ENCODE data around the gene CD320.
A peak's percentile ranks its signal among the peaks of the same experiment; 100 is the strongest.

The CD320 gene

DNA sequence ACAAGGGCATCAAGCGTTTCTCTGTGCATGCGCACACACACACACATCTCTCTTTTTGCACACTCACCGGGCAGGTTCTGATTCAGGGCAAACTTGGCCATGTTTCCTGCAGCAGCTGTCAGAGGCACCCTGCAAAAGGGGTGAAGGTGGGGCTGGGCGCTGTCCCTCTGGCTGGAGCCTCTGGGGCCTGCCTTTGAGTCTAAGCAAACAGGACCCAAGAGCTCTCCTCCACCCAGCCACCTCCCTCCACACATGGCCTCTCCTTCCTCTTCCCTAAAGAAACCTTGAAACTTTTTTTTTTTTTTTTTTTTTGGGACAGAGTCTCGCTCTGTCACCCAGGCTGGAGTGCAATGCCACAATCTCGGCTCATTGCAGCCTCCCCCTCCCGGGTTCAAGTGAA is 29.6 kb upstream of the CD320 start:
- no peak overlapping the region for H3K4me3 ChIP-seq (ENCODE audit: low read depth, low read length)
- DNase-seq (ENCODE audit: low read depth): no peak
- TF ChIP-seq, protein P1, sequence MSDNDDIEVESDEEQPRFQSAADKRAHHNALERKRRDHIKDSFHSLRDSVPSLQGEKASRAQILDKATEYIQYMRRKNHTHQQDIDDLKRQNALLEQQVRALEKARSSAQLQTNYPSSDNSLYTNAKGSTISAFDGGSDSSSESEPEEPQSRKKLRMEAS (IDR thresholded peaks at IDR 0.05; ENCODE audit: low read depth, low read length): no peak
- TF ChIP-seq POLR2A (IDR thresholded peaks at IDR 0.05; ENCODE audit: extremely low read depth, insufficient read length) (no peak), MYC (IDR thresholded peaks at IDR 0.05; ENCODE audit: low read depth, low read length) (no peak)
- TF ChIP-seq, protein P2, sequence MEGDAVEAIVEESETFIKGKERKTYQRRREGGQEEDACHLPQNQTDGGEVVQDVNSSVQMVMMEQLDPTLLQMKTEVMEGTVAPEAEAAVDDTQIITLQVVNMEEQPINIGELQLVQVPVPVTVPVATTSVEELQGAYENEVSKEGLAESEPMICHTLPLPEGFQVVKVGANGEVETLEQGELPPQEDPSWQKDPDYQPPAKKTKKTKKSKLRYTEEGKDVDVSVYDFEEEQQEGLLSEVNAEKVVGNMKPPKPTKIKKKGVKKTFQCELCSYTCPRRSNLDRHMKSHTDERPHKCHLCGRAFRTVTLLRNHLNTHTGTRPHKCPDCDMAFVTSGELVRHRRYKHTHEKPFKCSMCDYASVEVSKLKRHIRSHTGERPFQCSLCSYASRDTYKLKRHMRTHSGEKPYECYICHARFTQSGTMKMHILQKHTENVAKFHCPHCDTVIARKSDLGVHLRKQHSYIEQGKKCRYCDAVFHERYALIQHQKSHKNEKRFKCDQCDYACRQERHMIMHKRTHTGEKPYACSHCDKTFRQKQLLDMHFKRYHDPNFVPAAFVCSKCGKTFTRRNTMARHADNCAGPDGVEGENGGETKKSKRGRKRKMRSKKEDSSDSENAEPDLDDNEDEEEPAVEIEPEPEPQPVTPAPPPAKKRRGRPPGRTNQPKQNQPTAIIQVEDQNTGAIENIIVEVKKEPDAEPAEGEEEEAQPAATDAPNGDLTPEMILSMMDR (IDR thresholded peaks at IDR 0.05; ENCODE audit: low read depth, low read length): no peak

DNA sequence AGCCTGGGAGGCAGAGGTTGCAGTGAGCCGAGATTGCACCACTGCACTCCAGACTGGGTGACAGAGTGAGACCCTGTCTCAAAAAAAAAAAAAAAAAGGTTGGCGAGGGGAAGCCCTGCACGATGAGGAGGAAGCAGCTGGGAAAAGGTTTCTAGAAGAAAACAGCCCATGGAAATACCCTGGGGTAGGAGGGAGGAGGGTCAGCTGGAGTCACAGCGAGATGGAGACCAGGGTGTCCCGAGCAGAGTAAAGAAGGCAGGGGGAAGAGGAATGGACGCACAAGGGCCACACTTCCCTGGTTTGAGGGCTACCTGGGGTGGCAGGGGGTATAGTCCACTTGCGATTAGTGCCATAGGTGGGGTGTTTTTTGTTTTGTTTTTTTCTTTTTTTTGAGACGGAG is 28.5 kb upstream of the CD320 start:
- H3K4me3 ChIP-seq (ENCODE audit: low read depth, low read length): no peak overlapping the region
- DNase-seq (ENCODE audit: low read depth): no peak
- TF ChIP-seq MYC (IDR thresholded peaks at IDR 0.05; ENCODE audit: low read depth, low read length) (no peak), POLR2A (IDR thresholded peaks at IDR 0.05; ENCODE audit: extremely low read depth, insufficient read length) (no peak)
- TF ChIP-seq, protein P2 (IDR thresholded peaks at IDR 0.05; ENCODE audit: low read depth, low read length): no peak
- TF ChIP-seq, protein P1 (IDR thresholded peaks at IDR 0.05; ENCODE audit: low read depth, low read length): no peak

DNA sequence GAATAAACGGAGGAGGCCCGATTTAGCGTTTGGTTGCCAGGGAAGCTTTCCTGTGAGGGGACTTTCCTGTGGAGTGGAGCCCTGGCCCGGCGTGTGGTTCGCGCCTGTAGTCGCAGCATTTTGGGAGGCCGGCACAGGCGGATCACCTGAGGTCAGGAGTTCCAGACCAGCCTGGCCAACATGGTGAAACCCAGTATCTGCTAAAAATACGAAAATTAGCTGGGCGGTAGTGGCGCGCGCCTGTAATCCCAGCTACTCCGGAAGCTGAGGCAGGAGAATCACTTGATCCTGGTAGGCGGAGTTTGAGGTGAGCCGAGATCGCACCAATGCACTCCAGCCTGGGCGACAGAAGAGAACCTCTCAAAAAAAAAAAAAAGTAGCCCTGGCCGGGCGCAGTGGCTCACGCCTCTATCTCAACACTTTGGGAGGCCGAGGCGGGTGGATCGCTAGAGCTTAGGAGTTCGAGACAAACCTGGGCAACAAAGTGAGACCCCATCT is 28.0 kb upstream of the CD320 start:
- no peak overlapping the region for H3K4me3 ChIP-seq (ENCODE audit: low read depth, low read length)
- DNase-seq (ENCODE audit: low read depth): no peak
- TF ChIP-seq, protein P2 (IDR thresholded peaks at IDR 0.05; ENCODE audit: low read depth, low read length): no peak
- TF ChIP-seq MYC (IDR thresholded peaks at IDR 0.05; ENCODE audit: low read depth, low read length): no peak
- TF ChIP-seq, protein P1 (IDR thresholded peaks at IDR 0.05; ENCODE audit: low read depth, low read length): no peak
- TF ChIP-seq POLR2A (IDR thresholded peaks at IDR 0.05; ENCODE audit: extremely low read depth, insufficient read length): no peak

DNA sequence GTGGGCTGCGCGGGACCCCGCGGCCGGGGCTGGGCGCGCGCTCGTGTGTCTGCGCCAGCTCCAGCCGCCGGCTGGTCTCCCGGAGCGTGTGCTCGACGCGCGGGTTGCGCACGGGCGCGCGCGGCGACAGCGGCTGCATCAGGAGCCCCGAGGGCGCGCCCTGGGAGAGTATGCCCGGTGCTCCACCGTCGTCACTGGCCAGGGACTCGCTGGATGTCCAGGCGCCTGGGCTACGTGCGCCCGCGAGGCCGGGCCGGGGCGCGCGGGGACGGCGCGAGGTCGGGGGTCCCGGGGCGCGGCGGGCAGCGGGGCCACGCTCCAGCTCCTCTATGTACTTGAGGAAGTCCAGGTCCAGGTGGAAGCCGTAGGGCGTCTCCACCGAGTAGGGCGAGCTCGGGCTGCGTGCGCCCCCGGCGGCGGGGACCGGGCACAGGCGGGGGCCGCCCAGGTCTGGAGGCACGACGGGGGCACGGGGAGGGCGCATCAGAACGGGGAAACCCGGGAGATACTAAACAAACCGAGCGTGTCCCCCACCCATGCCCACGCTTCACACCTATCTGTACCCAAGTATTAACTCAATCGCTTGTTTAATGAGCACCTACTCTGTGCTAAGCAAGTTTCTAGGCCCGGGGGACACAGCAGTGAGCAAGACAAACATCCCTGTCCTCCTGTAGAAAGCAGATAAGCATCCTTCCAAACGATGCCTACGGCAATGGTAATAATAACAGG is 27.3 kb upstream of the CD320 start:
- TF ChIP-seq, protein P1 (IDR thresholded peaks at IDR 0.05; ENCODE audit: low read depth, low read length): no peak
- TF ChIP-seq, protein P2 (IDR thresholded peaks at IDR 0.05; ENCODE audit: low read depth, low read length): no peak
- no peak for TF ChIP-seq MYC (IDR thresholded peaks at IDR 0.05; ENCODE audit: low read depth, low read length)
- TF ChIP-seq POLR2A (IDR thresholded peaks at IDR 0.05; ENCODE audit: extremely low read depth, insufficient read length): no peak
- DNase-seq (ENCODE audit: low read depth): no peak
- H3K4me3 ChIP-seq (ENCODE audit: low read depth, low read length): no peak overlapping the region

DNA sequence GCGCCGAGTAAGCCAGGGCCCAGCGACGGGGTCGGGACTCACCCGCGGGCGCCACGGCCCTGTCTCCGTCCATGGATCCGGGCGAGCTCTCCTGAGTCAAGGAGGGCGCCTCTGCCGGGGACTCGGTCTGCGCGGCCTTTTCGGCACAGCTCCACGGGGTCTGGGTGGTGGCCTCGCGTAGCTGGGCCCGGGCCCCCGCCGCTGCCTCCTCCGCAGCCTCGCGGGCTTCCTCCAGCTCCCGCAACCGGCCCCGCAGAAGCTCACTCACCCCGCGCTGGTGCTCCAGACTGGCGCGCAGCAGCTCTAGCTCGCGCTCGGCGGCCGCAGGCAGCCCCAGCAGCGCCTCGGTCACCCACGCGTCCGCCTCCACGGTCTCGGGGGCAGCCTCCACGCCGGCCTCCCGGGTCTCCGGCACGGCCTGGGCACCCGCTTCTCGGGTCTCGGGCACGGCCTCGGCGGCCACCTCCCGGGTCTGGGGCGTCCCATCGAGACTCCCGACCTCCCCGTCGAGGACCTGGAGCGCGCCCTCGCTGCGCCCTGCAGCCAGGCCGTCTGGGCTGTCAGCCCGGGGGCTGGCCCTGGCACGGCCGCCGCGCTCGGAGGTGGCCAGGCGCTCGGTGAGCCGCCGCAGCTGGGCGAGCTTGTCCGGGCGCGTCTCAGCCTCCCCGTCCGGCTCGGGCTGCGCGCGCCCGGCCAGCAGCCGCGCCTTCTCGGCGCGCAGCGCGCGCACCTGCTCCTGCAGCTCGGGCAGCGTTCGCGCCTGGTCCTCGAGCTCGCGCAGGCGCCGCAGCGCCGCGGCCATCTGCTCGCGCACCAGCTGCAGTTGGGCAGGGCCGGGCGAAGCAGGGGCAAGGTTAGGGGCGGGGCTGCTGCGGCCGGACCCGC is 26.5 kb upstream of the CD320 start:
- peak; percentile 47 for DNase-seq (ENCODE audit: low read depth)
- no peak overlapping the region for H3K4me3 ChIP-seq (ENCODE audit: low read depth, low read length)
- no peak for TF ChIP-seq POLR2A (IDR thresholded peaks at IDR 0.05; ENCODE audit: extremely low read depth, insufficient read length)
- TF ChIP-seq, protein P2 (IDR thresholded peaks at IDR 0.05; ENCODE audit: low read depth, low read length): no peak
- TF ChIP-seq, protein P1 (IDR thresholded peaks at IDR 0.05; ENCODE audit: low read depth, low read length): no peak
- no peak for TF ChIP-seq MYC (IDR thresholded peaks at IDR 0.05; ENCODE audit: low read depth, low read length)
